Activated CD4-positive, alpha-beta T cell treated with anti-CD3 and anti-CD28 coated beads, Interleukin-2, amount 50 U/mL, for 16 hours (primary cell): ENCODE measurements around the gene NUDT17.
A peak's percentile ranks its signal among the peaks of the same experiment; 100 is the strongest.

Experiments used
- DNase-seq: peaks from one replicate; pipeline ENCODE4 v3.0.0-alpha.2; 2020

NUDT17 gene

GRCh38 chr1:145891587-145892485 lies 46.4 kb downstream of the NUDT17 start:
- DNase-seq = peak; percentile 39

DNA sequence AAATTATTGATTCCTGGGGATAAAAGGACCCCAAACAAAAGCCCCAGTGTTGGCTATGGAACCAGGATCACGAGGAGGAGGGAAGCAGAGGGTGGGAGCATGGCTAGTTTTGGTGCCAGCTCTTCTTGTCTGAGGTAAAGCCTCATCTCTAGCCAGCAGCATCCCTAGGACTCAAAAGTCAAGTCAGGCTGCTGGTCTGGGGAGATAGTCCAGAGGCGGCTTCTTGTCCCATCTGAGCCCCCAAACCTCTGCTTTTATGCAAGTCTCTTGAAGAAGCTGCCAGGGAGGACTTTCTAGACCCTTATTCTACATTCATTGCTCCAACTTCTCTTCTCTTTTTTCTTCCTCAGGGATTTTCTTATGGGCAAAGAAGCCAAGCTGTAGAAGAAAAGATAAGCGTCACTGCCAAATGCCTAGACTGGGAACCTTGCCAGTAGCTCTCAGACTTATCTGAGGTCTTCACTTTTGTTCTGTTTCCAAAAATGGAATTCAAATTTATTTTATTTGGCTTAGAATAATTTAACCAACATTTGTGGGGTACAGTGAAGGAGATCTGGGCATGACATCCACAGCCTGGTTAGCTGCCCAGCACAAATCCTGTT lies 47.2 kb downstream of the NUDT17 start:
- DNase-seq = no peak

GRCh38 chr1:145893306-145894055 lies 48.1 kb downstream of the NUDT17 start:
- no peak for DNase-seq

DNA sequence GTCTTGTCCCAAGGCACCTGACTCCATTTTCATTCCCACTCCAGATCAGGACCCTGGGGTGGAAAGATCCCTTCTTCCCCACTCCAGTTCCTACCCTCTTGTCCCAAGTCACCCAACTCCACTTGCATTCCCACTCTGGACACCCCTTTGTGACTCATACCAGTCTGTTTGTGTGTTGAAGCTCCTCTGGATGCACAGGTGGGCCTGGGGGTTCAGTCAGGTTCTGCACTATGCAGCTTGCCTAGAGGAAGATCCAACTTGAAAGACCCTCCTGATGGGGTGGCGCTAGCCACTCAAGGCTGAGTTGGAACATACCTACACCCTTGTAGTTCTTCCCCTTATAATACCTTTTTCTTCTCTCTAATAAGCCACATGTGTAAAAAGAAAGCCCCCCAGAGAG lies 50.0 kb downstream of the NUDT17 start:
- no peak for DNase-seq

- no peak for DNase-seq
These were observed 52.5 kb downstream of the NUDT17 start for GRCh38 chr1:145897969-145898368.
